OCI-LY1 (cell line): ENCODE measurements around the gene ACACA.

Experiments
- CTCF ChIP-seq: fragments of 200-600 bp; sonication (generic), shearing (Covaris generic); IDR thresholded peaks from 2 replicates; pipeline ENCODE4 v1.5.1; 2017; ENCODE audit warnings: mild to moderate bottlenecking, antibody characterized with exemption, low read length, moderate library complexity, mixed read lengths
- EZH2 ChIP-seq: fragments of 200-600 bp; sonication (generic), shearing (Covaris generic); IDR thresholded peaks from 2 replicates; pipeline ENCODE4 v1.8.0; 2017; ENCODE audit warnings: borderline replicate concordance, mixed run types, mild to moderate bottlenecking, antibody characterized with exemption, low read length, moderate library complexity, mixed read lengths

GRCh38 chr17:37041932-37042331 lies 364.7 kb downstream of the ACACA start:
- no peak for TF ChIP-seq CTCF
- TF ChIP-seq EZH2, result no peak
